ENCODE data around the gene MTMR3. TPM values are rescaled to one million over a fixed set of nuclear protein-coding genes. Genes with fewer than 3 reads are reported as not detected.
"Not testable (repeated sequence)": the region's sequence is repeated elsewhere in the genome, so short reads cannot be mapped to it uniquely, and the experiment has no call there.

MTMR3 gene
- total RNA-seq, 4 donors from 2014 or later, result 17.2 to 77.8 (median 62.5) TPM

- H3K4me3 ChIP-seq, result no peak overlapping the region
- intact Hi-C loops (cut with DNase I; ENCODE audit: low total_unique reads), result no loop called here
- DNase-seq, result no peak
- H3K36me3 ChIP-seq, result no peaks in the 10 kb centered on the region
- H3K27me3 ChIP-seq, result no peaks in the 10 kb centered on the region
- no peaks in the 10 kb centered on the region for H3K4me1 ChIP-seq
- H3K9me3 ChIP-seq, result no peaks in the 10 kb centered on the region
- TF ChIP-seq POLR2A (IDR thresholded peaks at IDR 0.05), result no peak
- TF ChIP-seq, protein P1, sequence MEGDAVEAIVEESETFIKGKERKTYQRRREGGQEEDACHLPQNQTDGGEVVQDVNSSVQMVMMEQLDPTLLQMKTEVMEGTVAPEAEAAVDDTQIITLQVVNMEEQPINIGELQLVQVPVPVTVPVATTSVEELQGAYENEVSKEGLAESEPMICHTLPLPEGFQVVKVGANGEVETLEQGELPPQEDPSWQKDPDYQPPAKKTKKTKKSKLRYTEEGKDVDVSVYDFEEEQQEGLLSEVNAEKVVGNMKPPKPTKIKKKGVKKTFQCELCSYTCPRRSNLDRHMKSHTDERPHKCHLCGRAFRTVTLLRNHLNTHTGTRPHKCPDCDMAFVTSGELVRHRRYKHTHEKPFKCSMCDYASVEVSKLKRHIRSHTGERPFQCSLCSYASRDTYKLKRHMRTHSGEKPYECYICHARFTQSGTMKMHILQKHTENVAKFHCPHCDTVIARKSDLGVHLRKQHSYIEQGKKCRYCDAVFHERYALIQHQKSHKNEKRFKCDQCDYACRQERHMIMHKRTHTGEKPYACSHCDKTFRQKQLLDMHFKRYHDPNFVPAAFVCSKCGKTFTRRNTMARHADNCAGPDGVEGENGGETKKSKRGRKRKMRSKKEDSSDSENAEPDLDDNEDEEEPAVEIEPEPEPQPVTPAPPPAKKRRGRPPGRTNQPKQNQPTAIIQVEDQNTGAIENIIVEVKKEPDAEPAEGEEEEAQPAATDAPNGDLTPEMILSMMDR (IDR thresholded peaks at IDR 0.05), result no peak
- H3K27ac ChIP-seq, result no peak overlapping the region
Measured at GRCh38 chr22:29846290-29846689, 36.7 kb upstream of the MTMR3 start.

GRCh38 chr22:29848111-29848510, 34.9 kb upstream of the MTMR3 start:
- no peak for DNase-seq
- H3K27ac ChIP-seq, result no peak overlapping the region
- TF ChIP-seq, protein P1 (IDR thresholded peaks at IDR 0.05), result no peak
- TF ChIP-seq POLR2A (IDR thresholded peaks at IDR 0.05), result no peak

GRCh38 chr22:29854432-29854831, 28.5 kb upstream of the MTMR3 start:
- H3K9me3 ChIP-seq, result no peaks in the 10 kb centered on the region
- H3K4me3 ChIP-seq, result no peak overlapping the region
- no peaks in the 10 kb centered on the region for H3K36me3 ChIP-seq
- no peaks in the 10 kb centered on the region for H3K4me1 ChIP-seq
- no peak overlapping the region for H3K27ac ChIP-seq
- no peak for DNase-seq
- no peaks in the 10 kb centered on the region for H3K27me3 ChIP-seq
- intact Hi-C loops (cut with DNase I; ENCODE audit: low total_unique reads), result no loop called here
- TF ChIP-seq, protein P1 (IDR thresholded peaks at IDR 0.05), result no peak
- TF ChIP-seq POLR2A (IDR thresholded peaks at IDR 0.05), result no peak

More at GRCh38 chr22:29848111-29848510, 34.9 kb upstream of the MTMR3 start:
- H3K27me3 ChIP-seq, result no peaks in the 10 kb centered on the region
- H3K4me3 ChIP-seq, result no peak overlapping the region
- intact Hi-C loops (cut with DNase I; ENCODE audit: low total_unique reads), result no loop called here
- no peaks in the 10 kb centered on the region for H3K9me3 ChIP-seq
- no peaks in the 10 kb centered on the region for H3K4me1 ChIP-seq
- no peaks in the 10 kb centered on the region for H3K36me3 ChIP-seq

DNA sequence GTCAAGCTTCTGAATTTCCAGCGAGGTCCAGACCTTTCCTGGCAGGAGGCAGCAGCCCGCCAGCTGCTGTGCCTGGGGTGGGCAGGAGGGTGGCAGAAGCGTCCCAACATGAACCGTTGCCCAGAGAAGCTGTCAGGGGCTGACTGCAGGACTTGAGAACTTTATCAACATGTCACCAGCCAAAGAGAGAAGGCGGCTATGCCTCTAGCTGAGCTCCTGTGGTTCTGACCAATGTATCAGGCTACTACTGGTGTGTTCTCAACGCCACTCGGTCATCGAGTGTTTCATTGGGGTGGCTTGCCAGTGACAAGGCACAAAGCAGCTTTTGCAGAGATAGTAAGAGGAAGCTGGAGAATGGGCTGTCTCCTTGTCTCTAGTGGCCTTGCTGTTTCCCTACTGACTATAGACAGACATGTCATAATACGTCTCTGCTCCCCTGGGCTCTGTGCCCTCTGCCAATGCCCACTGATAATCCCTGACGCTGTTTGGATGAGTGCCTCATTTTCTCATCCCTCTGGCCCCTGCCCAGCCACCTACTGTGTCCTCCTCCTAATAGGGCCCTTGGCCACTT, 27.3 kb upstream of the MTMR3 start:
- H3K4me3 ChIP-seq, result no peak overlapping the region
- H3K36me3 ChIP-seq, result no peaks in the 10 kb centered on the region
- no peak overlapping the region for H3K27ac ChIP-seq
- H3K27me3 ChIP-seq, result no peaks in the 10 kb centered on the region
- H3K9me3 ChIP-seq, result no peaks in the 10 kb centered on the region
- intact Hi-C loops (cut with DNase I; ENCODE audit: low total_unique reads), result no loop called here
- no peaks in the 10 kb centered on the region for H3K4me1 ChIP-seq
- DNase-seq, result no peak
- no peak for TF ChIP-seq POLR2A (IDR thresholded peaks at IDR 0.05)
- TF ChIP-seq, protein P1 (IDR thresholded peaks at IDR 0.05), result no peak

DNA sequence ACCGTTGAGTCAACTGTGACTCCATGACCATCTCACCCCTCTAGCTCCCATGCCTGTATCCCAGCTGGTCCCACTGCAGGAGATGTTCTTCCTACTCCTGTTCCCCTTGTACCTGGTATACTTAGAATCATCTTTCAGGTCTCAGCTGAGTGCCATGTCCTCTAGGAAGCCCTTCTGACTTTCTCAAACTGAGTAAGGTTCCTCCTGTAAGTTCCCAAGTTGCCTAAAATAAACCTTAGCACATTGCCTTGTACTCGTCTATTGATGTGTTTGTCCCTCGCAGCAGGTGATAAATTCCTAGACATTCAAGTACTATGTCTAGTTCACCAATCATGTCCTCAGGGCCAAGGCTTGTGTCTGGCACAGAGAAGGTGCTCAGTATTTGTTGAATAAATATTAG, 26.5 kb upstream of the MTMR3 start:
- Histone ChIP-seq H3K36me3 (no peaks in the 10 kb centered on the region), H3K9me3 (no peaks in the 10 kb centered on the region), H3K27me3 (no peaks in the 10 kb centered on the region), H3K4me1 (no peaks in the 10 kb centered on the region), H3K27ac (no peak overlapping the region), H3K4me3 (no peak overlapping the region)
- no peak for DNase-seq
- intact Hi-C loops (cut with DNase I; ENCODE audit: low total_unique reads), result no loop called here
- no peak for TF ChIP-seq POLR2A (IDR thresholded peaks at IDR 0.05)
- TF ChIP-seq, protein P1 (IDR thresholded peaks at IDR 0.05), result no peak

- H3K4me1 ChIP-seq; H3K27ac ChIP-seq; H3K4me3 ChIP-seq; DNase-seq; H3K36me3 ChIP-seq; H3K9me3 ChIP-seq; H3K27me3 ChIP-seq; intact Hi-C loops (cut with DNase I; ENCODE audit: low total_unique reads): not testable (repeated sequence)
Measured at GRCh38 chr22:29859030-29859429, 23.9 kb upstream of the MTMR3 start.
